ENCODE measurements around the gene PFKL.

PFKL gene

DNA sequence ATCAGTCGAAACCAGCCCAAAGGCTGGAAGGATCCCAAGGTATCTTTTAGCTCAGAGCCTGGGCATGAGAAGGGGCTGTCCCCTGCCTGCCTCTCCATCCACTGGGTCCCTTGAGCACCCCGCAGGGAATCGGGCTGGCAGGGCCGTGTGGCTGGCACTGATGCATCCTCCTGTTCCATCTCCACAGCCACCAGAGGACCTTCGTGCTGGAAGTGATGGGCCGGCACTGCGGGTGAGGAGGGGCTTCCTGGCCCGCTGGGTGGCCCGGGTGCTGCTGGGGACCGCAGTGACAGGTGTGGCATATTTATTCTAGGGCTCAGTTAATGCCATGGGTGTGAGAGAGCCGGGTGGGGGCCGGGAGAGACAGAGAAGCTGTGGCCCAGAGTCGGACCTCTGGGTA is 13.6 kb downstream of the PFKL start:
- DNase-seq (ENCODE audit: low read depth) = no peak

DNA sequence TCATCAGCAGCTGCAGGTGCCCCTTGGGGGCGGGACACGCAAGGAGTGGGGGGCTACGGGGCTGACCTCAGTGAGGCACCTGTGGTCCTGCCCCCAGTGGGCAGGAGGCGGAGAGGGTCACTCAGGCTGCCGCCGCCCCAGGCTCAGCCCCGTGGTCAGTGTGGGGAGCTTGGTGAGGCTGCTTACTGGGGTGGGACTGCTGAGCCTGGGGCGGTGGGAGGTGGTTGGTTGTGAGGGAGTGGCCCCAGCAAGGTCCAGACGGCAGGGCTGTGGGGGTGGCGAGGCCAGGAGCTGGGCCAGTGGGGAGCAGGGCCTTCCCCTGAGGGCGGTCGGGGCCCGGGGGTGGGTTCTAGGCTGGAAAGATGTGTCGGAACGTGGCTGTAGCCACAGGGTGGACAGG is 14.3 kb downstream of the PFKL start:
- DNase-seq (ENCODE audit: low read depth) = no peak

DNA sequence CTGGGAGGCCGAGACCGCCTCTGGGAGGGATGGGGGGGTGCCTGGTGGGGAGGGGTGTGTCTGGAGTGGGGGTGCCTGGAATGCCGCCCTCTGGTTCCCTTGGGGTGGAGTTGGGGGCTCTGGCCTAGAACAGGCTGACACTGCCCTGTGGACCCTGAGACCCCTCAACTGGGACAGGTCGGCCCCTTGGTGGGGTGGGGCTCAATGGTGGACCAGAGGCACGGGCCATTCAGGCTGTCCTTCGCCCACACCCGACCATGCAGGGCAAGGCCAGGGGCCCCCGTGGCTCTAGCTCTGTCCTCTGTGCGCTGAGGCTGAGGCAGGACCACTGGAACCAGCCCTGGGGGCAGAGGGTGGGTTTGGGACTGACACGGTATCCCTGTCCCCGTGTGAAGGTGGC is 14.7 kb downstream of the PFKL start:
- no peak for DNase-seq (ENCODE audit: low read depth)

DNA sequence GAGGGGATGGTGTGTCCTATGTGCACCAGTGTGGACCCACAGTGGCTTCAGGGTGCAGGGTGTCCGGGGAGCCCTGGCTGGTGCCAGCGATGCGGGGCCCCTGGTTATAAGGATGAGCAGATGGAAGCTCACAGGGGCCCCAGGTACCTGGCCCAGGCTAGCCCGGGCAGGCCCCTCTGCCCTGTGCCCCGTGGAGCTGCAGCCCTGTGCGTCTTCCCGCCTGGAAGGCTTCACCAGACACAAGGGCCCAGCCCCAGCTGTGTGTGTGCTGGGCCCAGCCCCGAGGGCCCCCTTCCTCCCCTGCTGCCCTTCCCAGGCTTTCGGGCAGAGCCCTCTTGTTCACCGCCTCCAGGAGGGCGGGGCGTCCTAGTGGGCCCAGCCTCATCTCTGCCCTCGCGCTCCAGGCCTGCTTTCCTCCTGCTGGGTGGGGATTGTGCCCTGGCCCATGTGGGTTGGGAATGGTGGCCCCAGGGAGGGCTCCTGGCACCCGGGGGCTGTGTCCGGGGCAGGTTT is 15.9 kb downstream of the PFKL start:
- no peak for DNase-seq (ENCODE audit: low read depth)

DNA sequence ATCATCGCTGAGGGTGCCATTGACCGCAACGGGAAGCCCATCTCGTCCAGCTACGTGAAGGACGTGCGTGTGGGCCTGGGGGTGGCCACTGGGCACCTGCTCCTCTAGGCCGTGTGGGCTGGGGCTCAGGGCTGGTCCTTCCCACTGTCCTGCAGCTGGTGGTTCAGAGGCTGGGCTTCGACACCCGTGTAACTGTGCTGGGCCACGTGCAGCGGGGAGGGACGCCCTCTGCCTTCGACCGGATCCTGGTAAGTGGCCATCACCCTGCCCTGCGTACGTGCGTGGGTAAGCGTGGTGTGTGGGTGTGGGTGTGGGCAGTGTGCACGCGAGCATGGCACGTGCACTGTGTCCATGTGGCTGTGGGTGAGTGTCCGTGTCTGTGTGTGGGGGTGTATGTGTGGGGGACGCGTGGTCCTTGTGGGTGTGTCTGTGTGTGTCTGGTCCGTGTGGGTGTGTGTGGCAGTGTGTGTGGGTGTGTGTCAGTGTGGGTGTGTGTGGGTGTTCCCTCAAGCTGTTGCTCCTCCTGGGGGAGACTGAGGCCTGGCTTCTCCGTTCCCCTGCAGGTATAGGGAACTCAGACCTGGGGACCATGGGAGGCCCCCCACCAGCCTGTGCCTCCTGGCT is 16.5 kb downstream of the PFKL start:
- DNase-seq (ENCODE audit: low read depth) = no peak

DNA sequence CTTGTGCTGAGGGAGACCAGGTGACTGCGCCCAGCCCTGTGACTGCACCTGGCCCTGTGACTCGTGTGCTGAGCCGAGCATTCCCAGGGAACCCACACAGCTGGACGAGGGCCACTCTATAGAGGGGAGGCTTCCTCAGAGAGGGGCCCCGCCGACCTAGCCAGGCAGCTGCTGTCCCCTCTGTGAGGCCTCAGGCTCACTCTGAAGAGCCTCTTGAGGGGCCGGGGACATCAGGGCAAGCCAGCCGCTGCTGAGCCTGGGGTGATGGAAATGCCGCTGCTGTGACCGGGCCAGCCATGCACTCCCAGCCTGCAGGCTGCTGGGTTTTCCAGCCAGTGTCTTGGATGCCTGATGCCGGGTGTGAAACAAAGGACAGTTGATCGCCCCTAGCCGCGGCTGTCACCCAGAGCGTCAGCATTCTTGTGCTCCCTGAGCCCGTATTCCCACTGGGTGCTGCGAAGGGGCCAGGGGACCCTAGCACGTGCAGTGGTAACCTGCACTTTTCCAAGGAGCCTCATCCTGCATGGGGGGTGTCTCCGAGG is 17.5 kb downstream of the PFKL start:
- DNase-seq (ENCODE audit: low read depth) = no peak

DNA sequence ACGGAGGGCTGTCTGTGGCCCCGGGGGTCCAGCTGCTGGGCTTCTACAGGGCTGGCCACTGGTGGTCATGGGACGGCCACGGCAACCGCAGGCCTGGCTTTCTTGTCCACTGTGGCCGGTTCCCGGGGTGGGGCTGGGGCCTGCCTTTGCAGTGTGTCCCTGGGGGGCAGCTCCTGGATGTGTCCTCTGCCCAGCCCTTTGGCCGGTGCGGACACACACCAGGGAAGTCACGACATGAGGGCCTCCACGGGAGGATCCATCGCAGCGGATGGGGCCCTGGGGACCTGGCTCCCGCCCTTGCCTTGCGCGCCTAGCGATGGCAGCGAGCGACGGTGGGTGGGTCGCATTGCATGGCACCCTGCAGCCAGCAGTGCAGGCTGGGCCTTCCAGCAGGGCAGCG is 18.0 kb downstream of the PFKL start:
- DNase-seq (ENCODE audit: low read depth) = no peak

DNA sequence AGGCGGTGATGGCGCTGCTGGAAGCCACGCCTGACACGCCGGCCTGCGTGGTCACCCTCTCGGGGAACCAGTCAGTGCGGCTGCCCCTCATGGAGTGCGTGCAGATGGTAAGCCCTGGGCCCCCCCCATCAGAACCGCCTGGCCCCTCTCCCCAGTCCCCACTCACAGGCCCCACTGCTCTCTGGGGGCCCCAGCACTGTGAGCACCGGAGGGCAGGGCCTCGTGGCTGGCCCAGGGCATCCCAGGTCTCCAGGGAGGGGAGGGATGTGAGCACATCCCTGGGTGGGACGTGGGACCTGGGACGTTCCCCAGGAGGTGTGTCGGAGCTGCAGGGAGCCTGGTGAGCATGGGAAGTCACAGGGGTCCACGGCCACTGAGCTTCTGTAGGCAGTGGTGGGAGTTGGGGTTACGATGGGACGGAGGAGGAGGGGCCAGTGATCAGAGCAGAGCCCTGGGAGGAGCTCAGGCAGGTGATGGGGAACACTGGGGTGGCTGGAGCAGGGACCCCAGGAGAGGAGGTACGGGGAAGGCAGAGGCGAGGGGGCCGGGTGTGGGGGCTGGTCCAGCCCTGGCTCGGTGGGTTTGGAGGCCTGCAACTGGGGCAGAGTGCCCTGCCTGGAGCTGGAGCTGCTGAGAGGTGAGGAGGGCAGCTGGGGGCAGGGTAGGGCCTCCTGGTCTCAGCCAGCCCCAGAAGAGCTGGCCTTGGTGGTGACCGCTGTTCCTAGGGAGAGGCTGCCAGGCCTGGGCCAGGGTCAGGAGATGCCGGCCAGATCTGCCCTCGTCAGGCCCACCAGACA is 18.8 kb downstream of the PFKL start:
- DNase-seq (ENCODE audit: low read depth) = no peak

DNA sequence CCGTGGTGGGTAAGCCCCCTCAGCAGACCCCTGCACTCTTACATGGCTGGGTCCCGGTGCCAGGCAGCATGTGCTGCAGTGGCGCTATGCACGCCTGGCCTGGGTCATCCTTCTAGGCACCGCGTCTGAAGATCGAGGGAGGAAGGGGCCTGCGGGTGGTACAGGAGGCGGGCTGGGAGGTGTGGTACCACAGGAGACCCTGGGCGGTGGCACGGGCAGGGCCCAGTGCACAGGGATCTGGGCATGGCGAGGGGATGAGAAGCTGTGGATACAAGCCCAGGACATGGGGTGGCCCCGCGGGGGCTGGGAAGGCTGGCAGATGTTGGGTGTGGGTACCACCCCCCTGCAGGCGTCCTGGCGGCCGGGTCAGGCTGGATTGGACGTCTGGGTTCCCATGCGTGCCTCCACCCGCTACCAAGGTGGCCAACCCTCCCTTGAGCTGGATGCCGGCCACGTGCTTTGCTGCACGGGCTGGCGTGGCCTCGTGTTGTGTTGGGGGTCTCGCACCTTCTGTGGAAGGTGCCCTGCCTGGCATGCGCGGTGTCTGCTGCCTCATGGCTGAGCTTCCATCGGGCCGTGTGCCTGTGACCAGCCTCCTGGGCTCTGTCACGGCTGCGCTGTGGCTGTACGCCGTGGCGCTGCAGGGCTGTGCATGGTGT is 19.7 kb downstream of the PFKL start:
- no peak for DNase-seq (ENCODE audit: low read depth)

DNA sequence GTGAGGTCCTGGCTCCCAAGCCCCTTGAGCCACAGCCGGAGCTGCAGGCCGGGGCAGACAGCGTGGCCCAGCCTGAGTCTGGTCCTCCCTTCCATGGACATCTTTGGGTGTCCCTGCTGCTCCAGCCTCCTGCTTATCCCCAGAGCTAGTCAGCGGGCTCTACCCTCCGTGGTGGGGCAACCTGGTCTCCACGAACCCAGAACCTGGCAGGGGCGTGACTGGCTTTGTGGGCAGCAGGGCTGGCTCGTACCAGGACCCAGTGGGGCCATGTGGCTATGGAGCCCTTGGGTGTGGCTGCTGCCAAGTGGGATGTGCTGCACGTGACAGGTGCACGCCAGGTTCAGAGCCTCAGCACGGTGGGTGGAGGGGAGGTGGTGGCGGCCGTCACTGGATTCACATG is 21.0 kb downstream of the PFKL start:
- no peak for DNase-seq (ENCODE audit: low read depth)

DNA sequence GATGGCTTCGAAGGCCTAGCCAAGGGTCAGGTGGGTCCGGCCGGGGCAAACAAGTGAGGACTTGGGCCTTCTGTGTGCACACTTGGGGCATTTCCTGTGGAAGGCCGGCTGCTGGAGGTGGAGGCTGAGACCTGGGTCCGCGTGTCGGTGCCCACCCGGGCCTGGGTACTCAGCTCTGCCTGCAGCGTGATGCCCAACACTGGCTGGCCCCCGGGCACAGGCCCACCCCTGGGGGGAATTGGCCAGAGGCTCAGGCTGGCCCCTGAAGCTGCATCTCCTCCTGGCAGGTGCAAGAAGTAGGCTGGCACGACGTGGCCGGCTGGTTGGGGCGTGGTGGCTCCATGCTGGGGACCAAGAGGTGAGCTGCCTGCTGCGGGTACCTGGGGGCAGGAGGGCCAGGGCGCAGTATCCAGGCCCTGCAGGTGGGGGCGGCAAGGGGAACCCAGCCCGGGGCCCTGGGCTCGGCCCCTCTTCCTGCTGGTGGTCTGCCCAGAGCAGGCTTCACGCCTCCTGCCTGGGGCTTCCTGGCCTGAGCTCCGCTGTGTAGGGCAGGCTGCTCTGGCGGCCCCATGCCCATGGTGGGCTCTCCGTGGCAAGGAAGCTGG is 22.1 kb downstream of the PFKL start:
- DNase-seq (ENCODE audit: low read depth) = no peak

DNA sequence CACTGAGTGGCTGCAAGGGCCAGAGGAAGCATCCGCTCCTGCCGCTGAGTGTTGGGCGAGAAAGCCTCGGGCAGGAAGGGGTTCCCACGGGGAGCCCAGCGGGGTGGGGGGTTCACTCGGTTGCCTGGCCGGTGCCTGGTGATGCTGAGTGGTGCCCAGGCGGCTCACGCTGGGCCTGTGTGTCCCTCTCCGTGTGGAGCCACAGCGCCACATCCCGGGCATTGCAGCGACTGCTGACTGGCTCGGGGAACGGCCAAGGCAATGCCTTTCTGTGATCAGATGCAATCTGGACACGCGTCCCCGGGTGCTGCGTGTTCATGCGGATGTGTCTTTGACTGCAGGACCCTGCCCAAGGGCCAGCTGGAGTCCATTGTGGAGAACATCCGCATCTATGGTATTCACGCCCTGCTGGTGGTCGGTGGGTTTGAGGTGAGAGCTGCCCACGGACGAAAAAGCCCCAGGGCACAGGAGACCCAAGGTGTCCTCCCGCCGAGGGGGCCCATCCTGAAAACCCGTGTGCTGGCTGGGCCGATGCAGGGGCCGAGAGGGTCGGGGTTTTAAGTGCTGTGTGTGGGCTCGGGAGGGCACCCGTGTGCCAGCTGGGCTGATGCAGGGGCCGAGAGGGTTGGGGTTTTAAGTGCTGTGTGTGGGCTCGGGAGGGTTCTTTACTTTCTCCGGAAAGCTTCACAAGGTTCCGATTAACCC is 22.9 kb downstream of the PFKL start:
- no peak for DNase-seq (ENCODE audit: low read depth)

DNA sequence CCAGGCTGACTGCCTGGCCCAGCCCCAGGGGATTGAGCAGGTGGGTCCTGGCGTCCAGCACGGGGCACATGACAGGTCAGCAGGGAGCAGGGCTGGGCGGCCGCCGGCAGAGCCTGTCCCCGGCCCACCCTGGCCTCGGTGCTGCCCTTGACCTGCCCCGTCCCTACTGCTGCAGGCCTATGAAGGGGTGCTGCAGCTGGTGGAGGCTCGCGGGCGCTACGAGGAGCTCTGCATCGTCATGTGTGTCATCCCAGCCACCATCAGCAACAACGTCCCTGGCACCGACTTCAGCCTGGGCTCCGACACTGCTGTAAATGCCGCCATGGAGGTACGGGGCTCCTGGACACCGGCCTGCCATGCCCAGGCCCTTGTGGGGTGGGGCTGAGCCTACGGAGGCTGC is 23.7 kb downstream of the PFKL start:
- no peak for DNase-seq (ENCODE audit: low read depth)

DNA sequence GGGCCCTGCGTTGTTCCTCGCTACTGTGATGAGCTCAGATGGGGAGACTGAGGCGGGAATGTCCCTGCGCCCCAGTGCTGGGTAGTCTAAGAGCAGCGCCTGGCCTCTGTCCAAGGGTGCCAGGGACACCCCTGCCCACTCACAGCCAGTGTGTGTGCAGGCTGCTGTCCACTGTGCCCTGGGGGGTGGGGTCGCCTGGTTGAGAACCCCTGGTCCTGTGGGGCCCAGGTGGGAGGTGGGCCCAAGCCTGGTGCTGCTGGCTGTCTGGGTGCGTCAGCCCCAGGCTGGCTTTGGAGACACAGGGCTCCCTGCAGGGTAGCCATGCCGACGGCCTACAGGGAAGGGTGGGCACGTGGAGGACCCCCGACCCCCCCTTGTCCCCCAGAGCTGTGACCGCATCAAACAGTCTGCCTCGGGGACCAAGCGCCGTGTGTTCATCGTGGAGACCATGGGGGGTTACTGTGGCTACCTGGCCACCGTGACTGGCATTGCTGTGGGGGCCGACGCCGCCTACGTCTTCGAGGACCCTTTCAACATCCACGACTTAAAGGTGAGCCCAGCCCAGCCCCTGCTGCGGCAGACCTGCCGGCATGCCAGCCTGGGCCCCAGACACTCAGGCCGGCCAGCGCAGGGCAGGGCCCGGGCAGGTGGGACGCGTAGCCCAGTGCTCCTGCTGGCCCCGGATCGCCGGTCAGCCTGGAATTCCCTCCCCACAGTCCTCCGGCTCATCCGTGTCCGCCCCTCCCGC is 24.4 kb downstream of the PFKL start:
- DNase-seq (ENCODE audit: low read depth) = no peak

DNA sequence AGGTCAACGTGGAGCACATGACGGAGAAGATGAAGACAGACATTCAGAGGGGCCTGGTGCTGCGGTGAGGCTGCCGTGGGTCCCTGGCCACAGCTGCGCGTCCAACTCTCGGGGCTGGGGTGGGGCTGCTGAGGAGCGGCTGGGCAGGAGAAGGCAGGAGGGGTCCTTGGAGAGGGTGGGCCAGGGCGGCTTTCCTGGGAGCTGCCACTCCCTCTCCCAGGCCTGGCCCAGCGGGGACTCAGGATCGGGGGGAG is 24.9 kb downstream of the PFKL start:
- DNase-seq (ENCODE audit: low read depth) = no peak

DNA sequence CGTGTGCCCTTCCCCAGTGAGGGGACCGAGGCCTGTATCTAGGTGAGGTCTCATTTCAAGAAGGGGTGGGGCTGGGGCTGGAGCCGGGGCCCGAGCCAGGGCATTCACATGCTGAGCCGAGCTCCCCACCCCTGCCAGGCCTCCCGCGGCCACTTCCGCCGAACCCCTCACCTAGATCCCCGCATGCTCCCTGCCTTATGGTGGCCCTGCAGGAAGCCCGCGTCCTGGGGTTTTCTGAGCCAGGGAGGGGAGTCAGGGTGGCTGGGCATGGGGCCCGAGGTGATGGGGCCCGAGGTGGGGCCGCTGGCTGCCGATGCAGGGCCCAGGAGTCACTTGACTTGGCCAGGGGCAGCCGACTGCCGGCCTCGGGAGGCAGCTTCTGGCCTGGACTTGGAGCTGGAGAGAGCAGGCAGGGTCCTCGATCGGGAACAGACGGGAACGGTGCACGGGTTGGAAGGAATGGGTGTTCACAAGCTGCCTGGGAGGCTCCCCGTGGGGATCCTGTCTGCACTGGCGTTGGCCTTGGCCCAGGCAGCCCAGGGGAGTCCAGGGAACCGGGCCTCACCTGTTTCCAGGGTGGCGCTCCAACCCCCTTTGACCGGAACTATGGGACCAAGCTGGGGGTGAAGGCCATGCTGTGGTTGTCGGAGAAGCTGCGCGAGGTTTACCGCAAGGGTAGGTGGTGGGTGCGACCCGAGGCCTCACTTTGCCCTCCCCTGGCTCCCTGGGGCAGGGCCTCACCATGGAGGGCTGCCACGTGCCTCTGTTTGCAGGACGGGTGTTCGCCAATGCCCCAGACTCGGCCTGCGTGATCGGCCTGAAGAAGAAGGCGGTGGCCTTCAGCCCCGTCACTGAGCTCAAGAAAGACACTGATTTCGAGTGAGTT is 25.8 kb downstream of the PFKL start:
- DNase-seq (ENCODE audit: low read depth) = no peak

DNA sequence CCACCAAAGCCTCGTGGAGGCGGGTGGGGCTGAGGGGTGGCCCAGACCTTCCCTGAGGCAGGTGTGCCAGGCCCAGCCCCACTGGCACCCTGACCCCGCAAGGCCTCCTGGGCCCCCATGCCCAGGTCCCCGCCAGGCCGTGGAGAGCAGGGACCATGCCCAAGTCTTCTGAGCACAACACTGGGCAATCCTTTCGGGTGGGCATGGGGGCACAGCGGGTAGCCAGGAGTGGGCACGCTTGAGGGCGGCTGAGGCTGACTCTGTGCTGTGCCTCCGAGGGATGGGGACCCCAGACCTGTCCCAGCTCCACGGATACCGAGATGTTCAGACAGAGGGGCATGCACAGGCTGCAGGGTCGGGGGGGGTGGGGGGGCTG is 26.4 kb downstream of the PFKL start:
- no peak for DNase-seq (ENCODE audit: low read depth)

DNA sequence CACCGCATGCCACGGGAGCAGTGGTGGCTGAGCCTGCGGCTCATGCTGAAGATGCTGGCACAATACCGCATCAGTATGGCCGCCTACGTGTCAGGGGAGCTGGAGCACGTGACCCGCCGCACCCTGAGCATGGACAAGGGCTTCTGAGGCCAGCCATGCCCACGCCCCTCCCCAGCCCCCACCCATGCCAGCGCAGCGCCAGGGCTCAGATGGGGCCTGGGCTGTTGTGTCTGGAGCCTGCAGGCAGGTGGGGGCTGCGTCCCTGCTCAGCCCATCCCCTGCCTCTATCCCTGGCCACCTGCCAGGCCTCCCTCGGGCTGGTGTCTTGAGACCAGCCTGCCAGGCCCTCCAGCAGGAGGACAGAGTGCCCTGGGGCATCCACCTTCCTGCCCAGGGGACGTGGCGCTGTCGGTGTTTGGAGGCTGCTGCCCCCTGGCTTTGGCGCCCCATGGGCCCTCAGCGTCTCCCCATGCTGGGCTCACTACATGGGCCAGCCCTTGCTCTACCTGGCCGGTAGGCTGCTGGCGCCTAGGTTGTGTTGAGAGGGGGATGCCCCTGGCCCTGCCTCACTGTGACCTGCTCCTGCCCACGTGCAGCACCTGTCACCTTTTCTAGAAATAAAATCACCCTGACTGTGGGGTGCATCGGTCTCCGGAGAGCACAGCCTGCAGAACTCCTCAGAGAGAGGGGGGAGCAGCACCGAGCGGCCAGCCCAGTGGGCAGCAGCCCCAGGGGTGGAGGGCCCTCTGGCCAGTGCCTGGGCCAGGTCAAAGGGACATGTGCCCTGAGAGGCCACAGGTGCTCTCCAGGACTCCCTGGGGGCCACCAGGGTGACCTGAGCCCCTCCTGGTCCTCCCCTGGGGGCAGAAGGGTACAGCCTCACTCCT is 27.1 kb downstream of the PFKL start:
- DNase-seq (ENCODE audit: low read depth) = no peak

DNA sequence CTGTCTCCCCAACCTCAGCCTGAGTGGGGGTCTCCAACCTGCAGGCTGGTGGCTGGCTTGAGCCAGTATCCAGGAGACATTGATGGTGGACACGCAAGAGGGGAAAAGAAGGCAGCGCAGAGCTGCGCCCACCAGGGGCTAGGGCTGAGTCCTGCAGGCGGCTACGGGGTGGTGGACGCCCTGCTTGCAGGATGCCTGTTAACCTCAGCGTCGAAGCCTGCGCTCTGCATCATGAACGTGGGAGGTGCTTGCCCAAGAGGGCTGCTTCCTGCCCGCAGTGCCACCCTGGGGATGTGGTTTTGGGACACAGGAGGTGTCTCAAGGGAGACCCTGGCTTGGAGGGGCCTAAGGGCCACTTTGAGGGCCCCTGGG is 27.7 kb downstream of the PFKL start:
- no peak for DNase-seq (ENCODE audit: low read depth)
